Testis (tissue), 2 donors: ENCODE data around the gene TIPARP.

Experiments
- CTCF ChIP-seq, 3 experiments: fragments of 450-650 bp in 2 of 3; fragments of 200-600 bp in 1 of 3; sonication (generic) in 1 of 3; IDR thresholded peaks; one replicate each; pipeline ENCODE4 v1.5.1; 2016 to 2019; ENCODE audit warnings: antibody characterized with exemption in 3 of 3, mild to moderate bottlenecking in 2 of 3, moderate library complexity in 1 of 3
- POLR2A ChIP-seq: fragments of 450-650 bp; IDR thresholded peaks from one replicate; pipeline ENCODE4 v1.6.1; 2017; ENCODE audit warnings: antibody characterized with exemption, mild to moderate bottlenecking, moderate library complexity

- no peak for TF ChIP-seq CTCF (IDR thresholded peaks at IDR 0.05)
- no peak for TF ChIP-seq POLR2A
Observed at GRCh38 chr3:156641618-156641975, 32.8 kb upstream of the TIPARP start.
